ENCODE data around the gene FBXO46. TPM values are rescaled to one million over a fixed set of nuclear protein-coding genes. Genes with fewer than 3 reads are reported as not detected.

FBXO46 gene
- total and polyA plus RNA-seq, 2 of the 13 experiments (the other 11 are each of a cell fraction or from before 2014, with no cell fraction given), result 6.2 to 6.4 TPM

- TF ChIP-seq POLR2AphosphoS2 (IDR thresholded peaks at IDR 0.05; ENCODE audit: low read depth, low read length), result 0 out of 2 replicates have a peak, but pooled peaks have one; percentile 47
- no peak for TF ChIP-seq HNF1A (IDR thresholded peaks at IDR 0.05; ENCODE audit: low read depth)
- no peak; the same call in 1 of the 2 replicates for TF ChIP-seq HNF1A (CRISPR knock-in tag; IDR thresholded peaks at IDR 0.05; ENCODE audit: borderline replicate concordance)
- TF ChIP-seq KMT2A (CRISPR knock-in tag; IDR thresholded peaks at IDR 0.05), result peak; percentile 59; the same call in 1 of the 2 replicates
- 0 out of 2 replicates have a peak, but pooled peaks have one; percentile 16 for TF ChIP-seq BCL6 (CRISPR knock-in tag; IDR thresholded peaks at IDR 0.05)
- TF ChIP-seq EP300 (IDR thresholded peaks at IDR 0.05; ENCODE audit: low read depth in 2 of 2, low read length in 2 of 2), result no peak
- TF ChIP-seq EP300 (CRISPR knock-in tag; IDR thresholded peaks at IDR 0.05; ENCODE audit: borderline replicate concordance), result no peak
- TF ChIP-seq ARHGAP35 (CRISPR knock-in tag; IDR thresholded peaks at IDR 0.05; ENCODE audit: borderline replicate concordance), result no peak
- TF ChIP-seq TAF1 (CRISPR knock-in tag; IDR thresholded peaks at IDR 0.05), result peak; percentile 83
- TF ChIP-seq GMEB2 (CRISPR knock-in tag; IDR thresholded peaks at IDR 0.05; ENCODE audit: low read depth), result 0 out of 2 replicates have a peak, but pooled peaks have one; percentile 24
- TF ChIP-seq KLF13 (CRISPR knock-in tag; IDR thresholded peaks at IDR 0.05), result no peak
- no peak; the same call in 1 of the 2 replicates for TF ChIP-seq MTERF4 (CRISPR knock-in tag; IDR thresholded peaks at IDR 0.05)
- TF ChIP-seq SAP130 (CRISPR knock-in tag; IDR thresholded peaks at IDR 0.05; ENCODE audit: low read depth), result peak; percentile 90
- TF ChIP-seq ARID3A (IDR thresholded peaks at IDR 0.05; ENCODE audit: low read depth, low read length), result no peak
- TF ChIP-seq KAT2B (IDR thresholded peaks at IDR 0.05; ENCODE audit: borderline replicate concordance, low read depth, low read length), result no peak
- no peak for TF ChIP-seq USF2 (IDR thresholded peaks at IDR 0.05; ENCODE audit: low read depth, low read length)
- no peak for TF ChIP-seq USF2 (CRISPR knock-in tag; IDR thresholded peaks at IDR 0.05; ENCODE audit: borderline replicate concordance)
- 0 out of 2 replicates have a peak, but pooled peaks have one; percentile 49 for TF ChIP-seq SRY (CRISPR knock-in tag; IDR thresholded peaks at IDR 0.05)
- no peak for TF ChIP-seq HDAC2 (CRISPR knock-in tag; IDR thresholded peaks at IDR 0.05)
Observed at GRCh38 chr19:45691516-45692186, 39.0 kb downstream of the FBXO46 start, which contains the start of gene SNRPD2 (continued).
